Common myeloid progenitor, CD34-positive (primary cell): ENCODE data around the gene MOGAT2.

Experiments used
- CTCF ChIA-PET: fragments of 350-600 bp; sonication (Branson Sonifier 250); formaldehyde crosslinking; loops from one replicate; lab custom pipeline; 2021; ENCODE audit warnings: antibody characterized with exemption; lab: Charles Lee
- POLR2A ChIA-PET: fragments of 350-600 bp; sonication (Branson Sonifier 250); formaldehyde crosslinking; loops from one replicate; lab custom pipeline; 2021; ENCODE audit warnings: antibody characterized with exemption; lab: Charles Lee
- DNase-seq, 3 donors: peaks; one replicate each; pipeline versions ENCODE4 v3.0.0 to v3.0.0-alpha.2; 2013
- H3K27ac ChIP-seq, 2 experiments: 1 replicate in 1 of 2; 2 replicates in 1 of 2; pipeline ENCODE4 v1.7.0; 2013; ENCODE audit warnings: inconsistent platforms in 2 of 2, low read length in 2 of 2, mild to moderate bottlenecking in 2 of 2, low read depth in 1 of 2, moderate library complexity in 1 of 2; ENCODE audit not compliant: severe bottlenecking in 2 of 2, insufficient read depth in 1 of 2, poor library complexity in 1 of 2
- H3K27me3 ChIP-seq, 5 experiments: replicated peaks in 2 of 5; 1 replicate in 3 of 5; 2 replicates in 2 of 5; pipeline versions ENCODE4 v1.6.1 to v1.7.0; 2013; ENCODE audit warnings: low read length in 4 of 5, mild to moderate bottlenecking in 2 of 5, moderate library complexity in 2 of 5, inconsistent platforms in 1 of 5; ENCODE audit not compliant: insufficient read depth in 5 of 5, control insufficient read depth in 4 of 5
- H3K36me3 ChIP-seq, 4 experiments: 1 replicate in 2 of 4; 2 replicates in 2 of 4; pipeline versions ENCODE4 v1.6.1 to v1.7.0; 2013; ENCODE audit warnings: low read length in 3 of 4, control low read depth in 1 of 4, mild to moderate bottlenecking in 1 of 4; ENCODE audit not compliant: control insufficient read depth in 4 of 4, insufficient read depth in 4 of 4
- H3K4me1 ChIP-seq, 4 experiments: 1 replicate in 3 of 4; 2 replicates in 1 of 4; pipeline versions ENCODE4 v1.6.1 to v1.7.1; 2013; ENCODE audit warnings: low read length in 3 of 4, mild to moderate bottlenecking in 3 of 4, control low read depth in 1 of 4, inconsistent platforms in 1 of 4, moderate library complexity in 1 of 4; ENCODE audit not compliant: control insufficient read depth in 4 of 4, insufficient read depth in 4 of 4; ENCODE audit errors: control extremely low read depth in 1 of 4
- H3K4me3 ChIP-seq, 7 experiments: 1 replicate in 4 of 7; 2 replicates in 3 of 7; pipeline versions ENCODE4 v1.5.1 to v1.7.0; 2013; ENCODE audit warnings: mild to moderate bottlenecking in 7 of 7, low read length in 6 of 7, moderate library complexity in 6 of 7, inconsistent platforms in 2 of 7, low read depth in 2 of 7, control low read depth in 1 of 7; ENCODE audit not compliant: insufficient read depth in 4 of 7, control insufficient read depth in 1 of 7; ENCODE audit errors: extremely low read depth in 1 of 7
- H3K9me3 ChIP-seq, 5 experiments: 1 replicate in 4 of 5; 2 replicates in 1 of 5; pipeline versions ENCODE4 v1.6.1 to v1.7.1; 2013; ENCODE audit warnings: low read length in 4 of 5, mild to moderate bottlenecking in 2 of 5, inconsistent platforms in 1 of 5, low read depth in 1 of 5, moderate library complexity in 1 of 5; ENCODE audit not compliant: control insufficient read depth in 4 of 5, insufficient read depth in 2 of 5; ENCODE audit errors: control extremely low read depth in 1 of 5
- WGBS: methylation state at CpG from one replicate; pipeline ENCODE4 v1.1.5; 2013; ENCODE audit not compliant: insufficient coverage; 5-methylcytosine and 5-hydroxymethylcytosine counted together

The MOGAT2 gene

GRCh38 chr11:75775056-75775455 lies 57.4 kb downstream of the MOGAT2 start:
- 100% methylated on average over 1 of the region's 3 CpGs for WGBS
- Histone ChIP-seq H3K9me3 (no peaks in the 10 kb centered on the region), H3K36me3 (no peaks in the 10 kb centered on the region), H3K27me3 (peaks cover 0 to 4% (median 0%) of the 10 kb centered on the region in 5 experiments), H3K4me3 (no peak overlapping the region), H3K27ac (no peak overlapping the region), H3K4me1 (peaks cover 3 to 32% (median 9%) of the 10 kb centered on the region in 4 experiments)
- CTCF ChIA-PET, result no interaction called here
- POLR2A ChIA-PET, result no interaction called here
- DNase-seq, result no peak

- Histone ChIP-seq H3K9me3 (no peaks in the 10 kb centered on the region), H3K27ac (no peak overlapping the region), H3K27me3 (peaks cover 0 to under 1% (median 0%) of the 10 kb centered on the region in 5 experiments), H3K4me3 (no peak overlapping the region), H3K36me3 (no peaks in the 10 kb centered on the region), H3K4me1 (peaks cover 3 to 32% (median 9%) of the 10 kb centered on the region in 4 experiments)
- no peak for DNase-seq
- CTCF ChIA-PET, result interaction anchor here (0.9 kb wide), 1 partner anchor 11 kb away, joined by 4 read pairs; no protein-coding TSS in a partner anchor
- POLR2A ChIA-PET, result no interaction called here
- WGBS, result 88% methylated on average over 3 of the region's 4 CpGs
These were observed 58.9 kb downstream of the MOGAT2 start for GRCh38 chr11:75776546-75776945.

- WGBS, result 78% methylated on average over 8 of the region's 13 CpGs
- ChIA-PET POLR2A (no interaction called here), CTCF (interaction anchor here (0.7 to 3.5 kb wide), 4 partner anchors 9 to 77 kb away, joined by 3 to 19 read pairs (median 4); partner anchors contain the start of gene DGAT2)
- Histone ChIP-seq H3K4me3 (no peak overlapping the region), H3K9me3 (no peaks in the 10 kb centered on the region), H3K27ac (no peak overlapping the region), H3K27me3 (no peaks in the 10 kb centered on the region), H3K36me3 (no peaks in the 10 kb centered on the region), H3K4me1 (peaks cover 3 to 32% (median 9%) of the 10 kb centered on the region in 4 experiments)
- peak in 2 of 3 donors; percentile 42 to 54 for DNase-seq
These were observed 59.9 kb downstream of the MOGAT2 start for GRCh38 chr11:75777461-75778110.

- no peak for DNase-seq
- no peaks in the 10 kb centered on the region for H3K27me3 ChIP-seq
- POLR2A ChIA-PET, result interaction anchor here (0.6 kb wide), 1 partner anchor 201 kb away, joined by 6 read pairs; no protein-coding TSS in a partner anchor
- WGBS, result 100% methylated on average over 4 of the region's 5 CpGs
- H3K27ac ChIP-seq, result no peak overlapping the region
- CTCF ChIA-PET, result interaction anchor here (1.0 to 3.5 kb wide), 3 partner anchors 15 to 50 kb away, joined by 3 to 19 read pairs (median 3); no protein-coding TSS in a partner anchor
- no peaks in the 10 kb centered on the region for H3K9me3 ChIP-seq
- H3K4me1 ChIP-seq, result peaks cover 3 to 33% (median 7%) of the 10 kb centered on the region in 4 experiments
- H3K36me3 ChIP-seq, result no peaks in the 10 kb centered on the region
- no peak overlapping the region for H3K4me3 ChIP-seq
These were observed 61.3 kb downstream of the MOGAT2 start for GRCh38 chr11:75778962-75779361.

GRCh38 chr11:75779960-75780359 lies 62.3 kb downstream of the MOGAT2 start:
- 100% methylated on average over 1 of the region's 2 CpGs for WGBS
- ChIA-PET CTCF (interaction anchor here (0.7 to 3.5 kb wide), 4 partner anchors 9 to 23 kb away, joined by 3 to 19 read pairs (median 3); no protein-coding TSS in a partner anchor), POLR2A (no interaction called here)
- peak in 2 of 3 donors; percentile 59 to 71 for DNase-seq
- no peak overlapping the region for H3K4me3 ChIP-seq
- no peaks in the 10 kb centered on the region for H3K27me3 ChIP-seq
- no peaks in the 10 kb centered on the region for H3K36me3 ChIP-seq
- peaks cover 0 to 31% (median 6%) of the 10 kb centered on the region in 4 experiments for H3K4me1 ChIP-seq
- H3K9me3 ChIP-seq, result no peaks in the 10 kb centered on the region
- H3K27ac ChIP-seq, result no peak overlapping the region

GRCh38 chr11:75780888-75781287 lies 63.2 kb downstream of the MOGAT2 start:
- Histone ChIP-seq H3K36me3 (no peaks in the 10 kb centered on the region), H3K27ac (no peak overlapping the region), H3K4me3 (no peak overlapping the region), H3K9me3 (no peaks in the 10 kb centered on the region), H3K4me1 (peaks cover 0 to 31% (median 6%) of the 10 kb centered on the region in 4 experiments), H3K27me3 (no peaks in the 10 kb centered on the region)
- 85% methylated on average over 2 of the region's 3 CpGs for WGBS
- DNase-seq, result no peak
- ChIA-PET POLR2A (interaction anchor here (1.5 kb wide), 1 partner anchor 11 kb away, joined by 5 read pairs; no protein-coding TSS in a partner anchor), CTCF (interaction anchor here (0.9 to 3.5 kb wide), 3 partner anchors 8 to 22 kb away, joined by 3 to 19 read pairs (median 4); no protein-coding TSS in a partner anchor)

- H3K9me3 ChIP-seq, result no peaks in the 10 kb centered on the region
- no peak for DNase-seq
- H3K27ac ChIP-seq, result no peak overlapping the region
- H3K27me3 ChIP-seq, result no peaks in the 10 kb centered on the region
- CTCF ChIA-PET, result interaction anchor here (0.9 to 3.5 kb wide), 3 partner anchors 8 to 21 kb away, joined by 3 to 19 read pairs (median 4); no protein-coding TSS in a partner anchor
- no peak overlapping the region for H3K4me3 ChIP-seq
- H3K36me3 ChIP-seq, result no peaks in the 10 kb centered on the region
- WGBS, result 94% methylated on average over 7 of the region's 7 CpGs
- peaks cover 0 to 30% (median 6%) of the 10 kb centered on the region in 4 experiments for H3K4me1 ChIP-seq
- POLR2A ChIA-PET, result interaction anchor here (1.5 kb wide), 1 partner anchor 11 kb away, joined by 5 read pairs; no protein-coding TSS in a partner anchor
These were observed 63.7 kb downstream of the MOGAT2 start for GRCh38 chr11:75781296-75781695.
